Measurements from ENCODE around the gene CEP170B.
"Not testable (repeated sequence)": the region's sequence is repeated elsewhere in the genome, so short reads cannot be mapped to it uniquely, and the experiment has no call there.

Gene CEP170B

GRCh38 chr14:104892531-104893434 is 27.7 kb downstream of the CEP170B start:
- no peak for DNase-seq

- DNase-seq, result peak; percentile 5
These were observed 28.6 kb downstream of the CEP170B start for GRCh38 chr14:104893435-104894207.

DNA sequence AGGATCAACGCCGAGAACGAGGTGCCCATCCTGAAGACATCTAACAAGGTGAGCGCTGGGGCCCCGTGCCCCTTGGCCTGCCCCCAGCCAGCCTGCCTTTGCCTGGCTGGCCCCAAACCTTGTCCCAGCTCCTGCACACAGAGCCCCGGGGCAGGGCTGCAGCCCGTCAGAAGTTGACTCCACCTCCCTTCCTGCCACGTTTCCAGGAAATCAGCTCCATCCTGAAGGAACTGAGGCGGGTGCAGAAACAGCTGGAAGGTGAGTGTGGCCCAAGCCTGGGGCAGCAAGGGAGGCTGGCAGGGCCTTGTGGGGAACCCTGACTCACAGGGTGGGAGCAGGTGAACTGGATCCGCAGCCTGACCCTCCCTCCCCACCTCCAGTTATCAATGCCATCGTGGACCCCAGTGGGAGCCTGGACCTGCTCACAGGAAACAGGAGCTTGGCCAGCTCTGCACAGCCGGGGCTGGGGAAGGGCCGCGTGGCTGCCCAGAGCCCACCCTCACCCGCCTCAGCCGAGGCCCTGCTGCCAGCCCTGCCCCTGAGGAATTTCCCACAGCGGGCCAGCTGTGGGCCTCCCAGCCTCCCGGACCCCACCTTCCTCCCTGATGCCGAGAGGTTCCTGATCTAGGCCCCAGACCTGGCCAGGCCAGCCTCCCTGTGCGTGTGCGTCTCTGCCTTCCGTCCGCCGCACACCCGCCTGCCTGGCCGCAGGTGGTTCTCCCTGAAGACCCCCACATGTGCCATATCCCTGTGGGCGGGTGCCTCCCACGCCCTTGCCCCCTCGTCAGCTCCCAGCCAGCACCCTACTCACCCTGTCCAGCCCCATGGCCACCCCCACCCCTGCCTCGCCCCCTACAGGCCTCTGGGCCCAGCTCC is 29.5 kb downstream of the CEP170B start:
- DNase-seq, result no peak

DNA sequence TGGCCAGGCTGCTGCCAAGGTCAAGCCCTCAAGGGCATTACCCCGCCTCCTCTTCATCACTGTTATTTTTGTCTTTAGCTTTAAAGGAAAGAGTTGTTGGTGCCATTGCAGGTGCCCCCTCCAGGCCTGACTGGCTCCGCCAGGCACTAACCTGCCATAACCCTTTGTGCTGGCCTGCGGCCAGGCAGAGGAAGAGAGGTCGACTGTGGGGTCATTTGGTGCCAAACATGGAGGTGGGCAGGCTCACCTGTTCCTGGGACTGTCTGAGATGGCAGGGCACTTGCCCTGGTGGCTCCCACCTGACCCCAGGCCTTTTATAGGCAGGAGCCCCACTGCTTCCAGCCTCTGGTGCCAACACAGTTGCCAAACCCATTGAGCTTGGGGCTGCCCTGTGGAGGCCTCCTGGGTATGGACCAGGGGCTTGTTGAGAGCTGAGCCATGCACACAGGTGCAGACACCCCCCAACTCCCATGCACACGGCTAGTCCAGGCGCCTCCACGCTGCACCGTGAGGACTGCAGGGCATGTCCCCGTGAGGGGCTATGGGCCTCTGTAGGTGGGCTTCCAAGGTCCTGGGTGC is 30.2 kb downstream of the CEP170B start:
- DNase-seq, result no peak

GRCh38 chr14:104895786-104896661 is 31.0 kb downstream of the CEP170B start:
- DNase-seq, result no peak

DNA sequence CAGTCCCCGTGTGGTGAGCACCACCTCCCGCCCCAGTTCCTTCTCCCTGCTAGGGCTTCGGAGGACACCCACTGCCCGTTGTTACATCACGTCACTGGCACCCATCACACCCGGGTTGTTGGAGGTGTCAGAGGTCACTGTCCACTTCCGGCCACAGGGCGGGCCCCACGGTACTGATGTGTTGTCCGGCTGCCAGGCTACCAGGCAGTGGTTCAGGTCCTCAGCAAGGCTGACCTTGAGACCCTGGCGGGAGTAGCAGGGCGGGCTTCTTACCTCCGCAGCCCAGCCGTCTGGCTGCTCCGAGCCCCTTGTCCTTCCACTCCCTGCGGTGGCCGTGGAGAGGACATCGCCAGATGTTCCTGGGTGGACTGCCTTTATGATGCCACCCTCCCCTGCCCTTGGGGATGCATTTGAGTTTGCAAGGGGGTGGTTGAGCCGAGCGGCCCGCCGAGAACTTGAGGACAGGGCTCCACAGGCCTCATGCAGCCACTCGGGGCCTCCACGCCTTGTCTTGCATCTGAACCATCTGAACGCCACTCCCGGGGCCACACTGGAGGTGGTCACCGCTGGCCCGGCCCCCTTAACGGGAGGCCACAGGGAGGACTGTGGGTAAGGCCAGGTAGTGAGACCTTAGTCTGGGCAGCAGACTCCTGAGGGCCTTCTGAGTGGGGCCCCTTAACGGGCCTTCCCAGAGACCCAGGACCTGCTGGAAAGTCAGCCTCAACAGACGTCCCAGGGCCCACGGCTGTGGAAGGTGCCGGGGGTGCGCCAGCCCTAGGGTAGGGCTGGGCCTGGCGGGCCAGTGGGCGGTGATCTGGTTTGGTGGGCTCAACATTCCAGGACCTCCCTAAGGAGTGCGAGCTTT is 32.5 kb downstream of the CEP170B start:
- DNase-seq, result no peak

DNA sequence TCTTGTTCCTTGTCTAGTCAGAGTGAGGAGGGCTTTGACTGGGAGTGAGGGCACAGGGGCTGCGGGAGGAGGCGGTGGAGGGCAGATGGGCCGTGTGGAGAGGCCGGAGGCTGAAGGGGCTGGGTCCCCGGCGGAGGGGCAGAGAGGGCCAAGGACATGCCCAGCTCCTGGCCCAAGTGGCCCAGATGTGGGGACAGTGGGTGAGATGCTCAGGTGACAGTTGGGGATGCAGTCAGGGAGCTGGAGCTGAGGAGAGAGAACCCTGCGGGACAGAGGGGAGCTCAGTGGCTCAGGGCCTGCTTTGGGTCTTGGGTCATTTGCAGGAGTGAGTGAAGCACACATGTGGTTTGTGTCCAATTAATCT is 33.1 kb downstream of the CEP170B start:
- no peak for DNase-seq

GRCh38 chr14:104898870-104899510 is 33.9 kb downstream of the CEP170B start:
- DNase-seq, result no peak

- DNase-seq, result no peak
These were observed 34.7 kb downstream of the CEP170B start for GRCh38 chr14:104899781-104900180.

DNA sequence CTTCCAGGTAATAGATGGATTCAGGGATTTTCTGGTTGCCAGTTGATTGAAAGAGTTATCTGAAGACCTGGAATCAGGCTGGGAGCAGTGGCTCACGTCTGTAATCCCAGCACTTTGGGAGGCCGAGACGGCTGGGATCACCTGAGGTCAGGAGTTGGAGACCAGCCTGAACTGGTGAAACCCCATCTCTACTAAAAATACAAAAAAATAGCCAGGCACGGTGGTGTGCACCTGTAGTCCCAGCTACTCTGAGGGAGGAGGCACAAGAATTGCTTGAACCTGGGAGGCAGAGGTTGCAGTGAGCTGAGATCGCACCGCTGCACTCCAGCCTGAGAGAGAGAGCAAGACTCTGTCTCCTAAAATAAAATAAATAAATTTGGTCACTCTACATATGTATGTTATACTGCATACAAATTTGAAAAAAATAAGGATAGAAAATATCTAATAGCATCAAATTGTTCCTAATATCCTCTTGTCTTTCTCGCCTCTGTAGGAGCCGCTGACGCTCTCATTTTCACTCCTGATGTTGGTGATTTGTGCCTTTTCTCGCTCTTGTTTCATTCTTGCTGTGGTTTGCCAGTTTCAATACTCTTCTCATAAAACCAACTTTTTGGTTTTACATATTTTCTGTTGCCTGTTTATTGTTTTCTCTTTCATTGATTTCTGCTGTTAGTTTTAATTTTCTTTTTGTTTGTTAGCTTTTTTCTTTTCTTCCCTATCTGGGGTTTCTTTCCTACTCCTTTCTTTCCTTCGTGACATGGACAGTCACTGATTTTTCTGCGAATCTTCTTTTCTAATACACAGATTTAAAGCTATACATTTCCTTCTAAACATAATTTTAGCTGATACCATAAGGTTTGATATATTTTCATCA is 35.8 kb downstream of the CEP170B start:
- DNase-seq, result no peak

DNA sequence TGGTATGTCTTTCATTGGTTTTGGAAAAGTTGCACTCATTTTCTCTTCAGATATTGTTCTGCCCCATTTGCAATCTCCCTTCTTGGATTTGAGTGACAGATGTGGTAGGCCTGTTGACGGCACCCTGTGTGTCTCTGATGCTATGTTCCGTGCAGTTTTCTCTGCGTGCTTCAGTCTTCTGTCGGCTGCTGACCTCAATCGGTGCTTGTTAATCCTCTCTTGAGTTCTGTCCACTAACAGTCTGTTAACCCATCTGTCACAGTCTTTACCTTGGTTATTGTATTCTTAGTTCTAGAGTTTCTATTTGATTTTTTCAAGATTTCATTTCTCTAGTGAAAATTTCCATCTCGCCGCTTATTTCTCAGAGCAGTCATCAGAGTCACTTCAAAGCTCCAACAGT is 38.9 kb downstream of the CEP170B start:
- DNase-seq, result no peak

GRCh38 chr14:104904650-104905578 is 39.8 kb downstream of the CEP170B start:
- not testable (repeated sequence) for DNase-seq

GRCh38 chr14:104905579-104905933 is 40.5 kb downstream of the CEP170B start:
- not testable (repeated sequence) for DNase-seq

DNA sequence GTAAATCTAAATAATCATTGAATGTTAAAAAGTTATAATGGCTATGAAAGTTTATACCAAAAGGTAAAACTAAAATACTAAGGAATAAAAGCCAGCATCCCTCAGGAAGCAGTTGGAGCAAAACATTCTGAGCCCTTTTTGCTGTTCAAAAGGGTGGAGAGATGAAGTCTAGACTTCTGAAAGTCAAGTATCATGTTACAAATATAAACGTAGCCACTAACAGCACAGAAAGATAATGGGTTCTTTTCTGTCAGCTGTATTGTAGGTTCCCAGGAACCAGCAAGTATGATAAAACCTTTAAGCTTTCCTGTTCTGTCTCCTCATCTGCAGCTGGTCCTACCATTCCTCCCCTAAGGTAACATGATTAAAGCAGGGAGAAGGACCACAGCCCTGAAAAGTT is 43.2 kb downstream of the CEP170B start:
- peak; percentile 1 for DNase-seq

DNA sequence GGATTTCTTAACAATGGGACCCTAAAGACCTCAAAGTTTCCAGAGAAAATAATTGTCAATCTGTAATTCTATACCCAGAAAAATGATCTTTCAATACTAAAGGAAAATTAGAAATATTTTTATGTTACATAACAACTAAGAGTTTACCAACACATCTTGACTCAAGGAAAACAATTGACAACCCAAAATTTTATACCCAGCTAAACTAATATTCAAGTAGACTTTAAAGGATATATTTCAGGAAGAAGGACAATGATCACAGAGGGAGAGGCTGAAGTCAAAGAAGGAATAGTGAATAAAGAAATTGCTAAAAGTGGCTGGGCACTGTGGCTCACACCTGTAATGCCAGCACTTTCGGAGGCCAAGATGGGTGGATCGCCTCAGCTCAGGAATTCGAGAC is 47.0 kb downstream of the CEP170B start:
- DNase-seq, result no peak

DNA sequence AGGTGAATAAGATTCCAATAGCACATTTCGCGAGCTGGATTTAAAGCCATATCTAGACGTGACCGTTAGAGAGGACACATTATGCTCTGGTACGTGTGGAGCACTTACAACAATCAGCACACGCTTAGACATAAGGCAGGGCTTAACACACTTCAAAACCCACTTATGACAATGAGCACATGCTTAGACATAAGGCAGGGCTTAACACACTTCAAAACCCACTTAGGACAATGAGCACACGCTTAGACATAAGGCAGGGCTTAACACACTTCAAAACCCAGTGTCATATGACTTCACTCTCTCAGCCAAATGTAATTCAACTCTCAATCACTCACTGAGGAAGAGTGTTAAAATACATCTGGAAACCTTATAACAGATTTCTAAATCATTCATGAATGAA is 48.4 kb downstream of the CEP170B start:
- no peak for DNase-seq

GRCh38 chr14:104917116-104917515 is 52.0 kb downstream of the CEP170B start:
- DNase-seq, result no peak

DNA sequence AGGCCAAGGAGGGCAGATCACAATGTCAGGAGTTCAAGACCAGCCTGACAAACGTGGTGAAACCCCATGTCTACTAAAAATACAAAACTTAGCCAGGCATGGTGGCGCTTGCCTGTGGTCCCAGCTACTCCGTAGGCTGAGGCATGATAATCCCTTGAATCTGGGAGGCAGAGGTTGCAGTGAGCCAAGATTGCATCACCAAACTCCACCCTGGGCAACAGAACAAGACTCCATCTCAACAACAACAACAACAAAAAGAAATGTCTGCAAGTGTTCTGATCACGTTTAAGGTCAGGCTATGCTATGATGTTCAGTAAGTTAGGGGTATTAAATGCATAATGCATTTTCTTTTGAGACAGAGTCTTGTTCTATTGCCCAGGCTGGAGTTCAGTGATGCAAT is 52.9 kb downstream of the CEP170B start:
- DNase-seq, result no peak

Measured in NCI-H526 treated with DMSO at 0.1 percent for 48 hours (cell line).